ENCODE measurements around the gene TAP1.

TAP1 gene

DNA sequence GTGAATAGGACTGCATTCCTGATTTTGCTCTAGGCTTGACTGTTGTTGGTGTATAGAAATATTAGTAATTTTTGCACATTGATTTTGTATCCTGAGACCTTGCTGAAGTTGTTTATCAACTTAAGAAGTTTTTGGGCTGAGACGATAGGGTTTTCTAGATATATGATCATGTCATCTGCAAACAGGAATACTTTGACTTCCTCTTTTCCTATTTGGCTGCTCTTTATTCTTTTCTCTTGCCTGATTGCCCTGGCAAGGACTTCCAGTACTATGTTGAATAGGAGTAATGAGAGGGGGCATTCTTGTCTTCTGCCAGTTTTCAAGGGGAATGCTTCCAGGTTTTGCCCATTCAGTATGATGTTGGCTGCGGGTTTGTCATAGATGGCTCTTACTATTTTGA is 50.1 kb downstream of the TAP1 start:
- DNase-seq (ENCODE audit: low spot score): no peak

DNA sequence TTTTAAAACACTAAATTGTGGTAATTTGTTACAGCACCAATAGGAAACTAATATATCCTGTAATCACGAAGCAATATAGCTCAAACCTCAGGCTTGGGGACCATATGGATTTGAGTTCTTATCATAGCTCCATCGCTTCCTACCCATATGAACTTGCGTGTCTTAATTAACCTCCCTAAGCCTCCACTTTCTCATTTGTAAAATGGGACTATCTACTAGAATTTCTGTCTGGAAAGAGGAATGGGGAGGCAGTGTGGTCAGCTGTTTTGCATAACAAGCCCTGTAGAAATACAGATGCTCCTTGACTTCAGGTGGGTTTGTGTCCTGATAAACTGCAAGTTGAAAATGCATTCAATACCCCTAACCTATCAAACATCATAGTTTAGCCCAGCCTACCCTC is 53.8 kb downstream of the TAP1 start:
- no peak for DNase-seq (ENCODE audit: low spot score)

DNA sequence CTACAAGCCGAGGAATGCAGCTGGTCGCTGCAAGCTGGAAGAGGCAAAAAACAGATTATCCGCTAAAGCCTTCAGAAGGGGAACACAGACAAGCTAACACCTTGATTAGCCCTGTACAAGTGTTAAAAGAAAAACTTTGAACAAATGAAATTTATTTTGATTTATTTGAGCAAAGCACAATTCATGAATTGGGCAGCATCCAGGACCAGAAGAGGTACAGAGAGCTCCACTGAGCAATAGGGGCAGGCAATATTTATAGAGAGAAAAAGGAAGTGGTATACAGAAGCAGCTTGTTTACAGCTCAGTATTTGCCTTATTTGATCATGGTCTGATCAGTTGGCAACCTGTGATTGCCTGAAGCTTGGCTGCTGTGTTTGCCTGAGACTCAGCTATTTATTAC is 54.3 kb downstream of the TAP1 start:
- DNase-seq (ENCODE audit: low spot score): no peak

DNA sequence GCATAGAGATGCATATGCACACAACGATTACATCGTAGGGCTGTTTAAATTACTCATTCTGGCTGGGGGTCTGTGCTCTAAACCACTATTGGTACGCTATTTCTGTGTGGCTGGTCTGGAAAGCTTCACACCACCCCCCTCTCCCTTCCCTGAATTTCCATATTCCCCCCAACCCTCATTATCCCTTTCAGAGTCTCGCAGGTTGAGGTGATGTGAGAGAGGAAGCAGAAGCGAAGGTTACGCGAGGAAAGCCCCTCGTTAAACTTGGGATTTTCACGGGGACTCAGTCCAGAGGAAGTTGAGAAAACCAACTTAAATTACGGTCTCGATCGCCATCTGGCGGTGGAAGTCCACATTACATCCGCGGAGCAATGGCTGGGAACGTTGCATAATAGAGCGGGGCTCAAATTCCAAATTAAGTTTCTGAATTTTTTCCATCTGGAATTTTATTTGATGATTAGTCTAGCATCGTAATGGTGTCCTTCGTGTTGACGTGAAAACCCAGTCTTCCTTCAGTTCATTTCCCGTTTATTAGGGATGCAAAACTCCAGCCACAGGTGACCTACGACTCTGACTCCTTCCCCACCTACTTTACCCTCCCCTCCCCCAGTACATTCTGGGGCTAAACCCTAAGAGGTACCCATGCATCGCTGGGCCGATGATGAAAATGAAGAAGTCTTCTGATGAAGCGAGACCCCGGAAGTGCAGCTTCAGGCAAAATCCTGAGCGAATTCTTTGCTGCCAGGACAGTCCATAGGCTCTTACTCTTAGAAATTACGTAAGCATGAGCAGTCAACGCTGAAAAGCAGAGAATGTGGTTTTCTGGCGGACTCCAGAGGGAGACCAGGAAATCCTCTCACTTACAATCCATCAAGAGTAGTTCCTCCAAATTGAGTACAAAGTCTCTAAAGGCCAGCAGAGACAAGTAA is 56.4 kb downstream of the TAP1 start:
- peak; percentile 63 for DNase-seq (ENCODE audit: low spot score)

Measured in CD4-positive, alpha-beta T cell treated with Interleukin-6 at 100 ng/mL for 8 hours (primary cell).